GOT3 (cell line): ENCODE results near the gene TMEM120B.
A peak's percentile ranks its signal among the peaks of the same experiment; 100 is the strongest.
"Not testable (repeated sequence)": the region's sequence is repeated elsewhere in the genome, so short reads cannot be mapped to it uniquely, and the experiment has no call there.

Experiments
- DNase-seq: peaks from one replicate; lab custom pipeline; 2025; ENCODE audit warnings: mixed read lengths; lab: John Stamatoyannopoulos, UW

The TMEM120B gene

GRCh38 chr12:121748218-121748570 is 35.6 kb downstream of the TMEM120B start:
- no peak for DNase-seq

- DNase-seq: no peak
Observed at GRCh38 chr12:121748571-121749265, 36.2 kb downstream of the TMEM120B start.

- no peak for DNase-seq
Observed at GRCh38 chr12:121749267-121749666, 36.7 kb downstream of the TMEM120B start.

- DNase-seq: no peak
Observed at GRCh38 chr12:121750507-121750955, 38.0 kb downstream of the TMEM120B start.

- DNase-seq: no peak
Observed at GRCh38 chr12:121751034-121751433, 38.5 kb downstream of the TMEM120B start.

GRCh38 chr12:121751749-121752351 is 39.3 kb downstream of the TMEM120B start:
- no peak for DNase-seq

- no peak for DNase-seq
Observed at GRCh38 chr12:121753844-121754264, 41.3 kb downstream of the TMEM120B start.

- no peak for DNase-seq
Observed at GRCh38 chr12:121754836-121755235, 42.3 kb downstream of the TMEM120B start.

GRCh38 chr12:121755591-121755990 is 43.0 kb downstream of the TMEM120B start:
- DNase-seq: no peak

GRCh38 chr12:121758536-121758935 is 46.0 kb downstream of the TMEM120B start:
- not testable (repeated sequence) for DNase-seq

GRCh38 chr12:121762269-121762668 is 49.7 kb downstream of the TMEM120B start:
- no peak for DNase-seq

- DNase-seq: no peak
Observed at GRCh38 chr12:121764808-121765207, 52.3 kb downstream of the TMEM120B start.

GRCh38 chr12:121765573-121765972 is 53.0 kb downstream of the TMEM120B start:
- DNase-seq: no peak

- no peak for DNase-seq
Observed at GRCh38 chr12:121766290-121767039, 53.9 kb downstream of the TMEM120B start.

GRCh38 chr12:121767525-121768016 is 55.0 kb downstream of the TMEM120B start:
- DNase-seq: peak; percentile 10

- DNase-seq: no peak
Observed at GRCh38 chr12:121769297-121769830, 56.8 kb downstream of the TMEM120B start.

- DNase-seq: no peak
Observed at GRCh38 chr12:121769831-121770301, 57.3 kb downstream of the TMEM120B start.

GRCh38 chr12:121770388-121770787 is 57.8 kb downstream of the TMEM120B start:
- no peak for DNase-seq

- DNase-seq: no peak
Observed at GRCh38 chr12:121770813-121771625, 58.5 kb downstream of the TMEM120B start.

- no peak for DNase-seq
Observed at GRCh38 chr12:121773011-121773777, 60.6 kb downstream of the TMEM120B start.
